ENCODE measurements around the gene PLA2G7. TPM values are rescaled to one million over a fixed set of nuclear protein-coding genes. Genes with fewer than 3 reads are reported as not detected.

Gene PLA2G7
- total and polyA plus RNA-seq, 8 donors, result 0.09 to 8.1 (median 0.18) TPM; not detected in 2

DNA sequence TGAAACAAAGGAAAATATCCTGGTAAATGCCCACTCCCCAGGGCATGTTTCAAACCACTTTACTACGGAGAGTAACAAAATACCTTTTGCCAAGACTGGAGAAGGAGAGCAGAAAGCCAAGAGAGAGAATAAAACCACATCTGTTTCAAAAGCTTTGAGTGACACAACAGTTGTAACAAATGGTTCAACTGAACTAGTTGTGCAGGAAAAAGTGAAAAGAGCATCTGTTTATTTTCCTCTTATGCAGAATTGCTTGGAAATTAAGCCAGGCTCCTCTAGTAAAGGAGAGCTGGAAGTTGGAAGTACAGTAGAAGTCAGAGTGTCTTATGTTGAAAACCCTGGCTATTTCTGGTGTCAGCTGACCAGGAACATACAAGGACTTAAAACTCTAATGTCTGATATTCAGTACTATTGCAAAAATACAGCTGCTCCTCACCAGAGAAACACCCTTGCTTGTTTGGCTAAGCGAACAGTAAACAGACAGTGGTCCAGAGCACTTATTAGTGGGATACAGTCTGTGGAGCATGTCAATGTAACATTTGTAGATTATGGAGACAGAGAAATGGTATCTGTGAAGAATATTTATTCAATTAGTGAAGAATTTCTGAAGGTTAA lies 44.9 kb downstream of the PLA2G7 start:
- FAIRE-seq, result no peak
- intact Hi-C loops (cut with DNase I), result no loop called here
- no peaks in the 10 kb centered on the region for H3K36me3 ChIP-seq
- TF ChIP-seq, protein P1, sequence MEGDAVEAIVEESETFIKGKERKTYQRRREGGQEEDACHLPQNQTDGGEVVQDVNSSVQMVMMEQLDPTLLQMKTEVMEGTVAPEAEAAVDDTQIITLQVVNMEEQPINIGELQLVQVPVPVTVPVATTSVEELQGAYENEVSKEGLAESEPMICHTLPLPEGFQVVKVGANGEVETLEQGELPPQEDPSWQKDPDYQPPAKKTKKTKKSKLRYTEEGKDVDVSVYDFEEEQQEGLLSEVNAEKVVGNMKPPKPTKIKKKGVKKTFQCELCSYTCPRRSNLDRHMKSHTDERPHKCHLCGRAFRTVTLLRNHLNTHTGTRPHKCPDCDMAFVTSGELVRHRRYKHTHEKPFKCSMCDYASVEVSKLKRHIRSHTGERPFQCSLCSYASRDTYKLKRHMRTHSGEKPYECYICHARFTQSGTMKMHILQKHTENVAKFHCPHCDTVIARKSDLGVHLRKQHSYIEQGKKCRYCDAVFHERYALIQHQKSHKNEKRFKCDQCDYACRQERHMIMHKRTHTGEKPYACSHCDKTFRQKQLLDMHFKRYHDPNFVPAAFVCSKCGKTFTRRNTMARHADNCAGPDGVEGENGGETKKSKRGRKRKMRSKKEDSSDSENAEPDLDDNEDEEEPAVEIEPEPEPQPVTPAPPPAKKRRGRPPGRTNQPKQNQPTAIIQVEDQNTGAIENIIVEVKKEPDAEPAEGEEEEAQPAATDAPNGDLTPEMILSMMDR (IDR thresholded peaks at IDR 0.05), result no peak
- H3K4me1 ChIP-seq, result no peaks in the 10 kb centered on the region
- H3K27ac ChIP-seq, result no peak overlapping the region
- WGBS, 2 donors, result 83 to 84% methylated on average over 2 of the region's 2 CpGs
- no peaks in the 10 kb centered on the region for H3K9me3 ChIP-seq
- H3K4me3 ChIP-seq, result no peak overlapping the region
- H3K27me3 ChIP-seq, result no peaks in the 10 kb centered on the region
- DNase-seq, result no peak
- ATAC-seq, result no peak

DNA sequence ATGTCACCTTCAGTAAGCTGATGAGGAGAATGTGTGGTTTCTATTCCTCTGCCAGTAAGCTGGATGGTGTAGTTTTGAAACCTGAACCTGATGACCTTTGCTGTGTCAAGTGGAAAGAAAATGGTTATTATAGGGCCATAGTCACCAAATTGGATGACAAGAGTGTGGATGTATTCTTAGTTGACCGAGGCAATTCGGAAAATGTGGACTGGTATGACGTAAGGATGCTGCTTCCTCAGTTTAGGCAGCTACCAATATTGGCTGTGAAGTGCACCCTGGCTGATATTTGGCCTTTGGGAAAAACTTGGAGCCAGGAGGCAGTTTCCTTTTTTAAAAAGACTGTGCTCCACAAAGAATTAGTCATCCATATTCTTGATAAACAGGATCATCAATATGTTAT lies 45.5 kb downstream of the PLA2G7 start:
- ATAC-seq, result no peak
- H3K36me3 ChIP-seq, result no peaks in the 10 kb centered on the region
- no peaks in the 10 kb centered on the region for H3K4me1 ChIP-seq
- WGBS, 2 donors, result 87% methylated on average over 3 of the region's 3 CpGs
- DNase-seq, result no peak
- no peaks in the 10 kb centered on the region for H3K27me3 ChIP-seq
- H3K27ac ChIP-seq, result no peak overlapping the region
- FAIRE-seq, result no peak
- intact Hi-C loops (cut with DNase I), result no loop called here
- no peak overlapping the region for H3K4me3 ChIP-seq
- H3K9me3 ChIP-seq, result no peaks in the 10 kb centered on the region
- TF ChIP-seq, protein P1 (IDR thresholded peaks at IDR 0.05), result no peak

DNA sequence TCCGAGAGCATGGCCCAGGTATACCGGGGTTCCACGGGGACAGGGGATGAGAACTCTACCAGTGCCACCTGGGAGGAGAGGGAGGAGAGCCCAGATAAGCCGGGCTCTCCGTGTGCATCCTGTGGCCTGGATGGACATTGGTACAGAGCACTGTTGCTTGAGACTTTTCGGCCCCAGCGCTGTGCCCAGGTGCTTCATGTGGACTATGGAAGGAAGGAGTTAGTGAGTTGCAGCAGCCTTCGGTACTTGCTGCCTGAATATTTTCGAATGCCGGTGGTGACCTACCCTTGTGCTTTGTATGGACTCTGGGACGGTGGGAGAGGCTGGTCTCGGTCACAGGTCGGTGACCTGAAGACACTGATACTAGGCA lies 46.2 kb downstream of the PLA2G7 start:
- no peak for DNase-seq
- TF ChIP-seq, protein P1 (IDR thresholded peaks at IDR 0.05), result no peak
- FAIRE-seq, result no peak
- Histone ChIP-seq H3K9me3 (no peaks in the 10 kb centered on the region), H3K27ac (no peak overlapping the region), H3K4me3 (no peak overlapping the region), H3K36me3 (no peaks in the 10 kb centered on the region), H3K4me1 (no peaks in the 10 kb centered on the region), H3K27me3 (no peaks in the 10 kb centered on the region)
- intact Hi-C loops (cut with DNase I), result no loop called here
- 93% methylated on average over 13 of the region's 13 CpGs for WGBS, 2 donors
- ATAC-seq, result no peak

DNA sequence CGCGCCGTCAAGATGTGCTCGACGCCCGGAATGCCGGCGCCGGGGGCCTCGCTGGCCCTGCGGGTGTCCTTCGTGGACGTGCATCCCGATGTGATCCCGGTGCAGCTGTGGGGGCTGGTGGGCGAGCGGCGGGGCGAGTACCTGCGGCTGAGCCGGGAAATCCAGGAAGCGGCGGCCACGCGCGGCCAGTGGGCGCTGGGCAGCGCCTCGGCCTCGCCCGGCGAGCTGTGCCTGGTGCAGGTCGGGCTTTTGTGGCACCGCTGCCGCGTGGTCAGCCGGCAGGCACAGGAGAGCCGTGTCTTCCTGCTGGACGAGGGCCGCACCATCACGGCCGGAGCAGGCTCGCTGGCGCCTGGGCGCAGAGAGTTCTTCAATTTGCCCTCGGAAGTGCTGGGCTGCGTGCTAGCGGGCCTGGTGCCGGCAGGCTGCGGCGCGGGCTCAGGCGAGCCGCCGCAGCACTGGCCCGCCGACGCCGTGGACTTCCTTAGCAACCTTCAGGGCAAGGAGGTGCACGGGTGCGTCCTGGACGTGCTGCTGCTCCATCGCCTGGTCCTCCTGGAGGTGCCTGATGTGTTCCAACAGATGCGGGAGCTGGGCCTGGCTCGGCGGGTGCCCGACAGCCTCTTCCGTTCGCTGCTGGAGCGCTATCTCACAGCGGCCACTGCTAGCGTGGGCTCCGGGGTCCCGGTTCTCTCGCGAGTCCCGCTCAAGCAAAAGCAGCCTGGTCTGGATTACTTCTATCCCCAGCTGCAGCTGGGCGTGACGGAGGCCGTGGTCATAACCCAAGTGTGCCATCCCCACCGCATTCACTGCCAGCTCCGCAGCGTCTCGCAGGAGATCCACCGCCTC lies 46.8 kb downstream of the PLA2G7 start:
- DNase-seq (peak in 1 of 6 donors; percentile 54), FAIRE-seq (no peak), ATAC-seq (no peak)
- Histone ChIP-seq H3K27me3 (no peaks in the 10 kb centered on the region), H3K4me3 (no peak overlapping the region), H3K9me3 (no peaks in the 10 kb centered on the region), H3K36me3 (no peaks in the 10 kb centered on the region), H3K27ac (no peak overlapping the region), H3K4me1 (no peaks in the 10 kb centered on the region)
- intact Hi-C loops (cut with DNase I), result no loop called here
- 91 to 93% methylated on average over 82 to 85 of the region's 85 CpGs for WGBS, 2 donors
- TF ChIP-seq, protein P1 (IDR thresholded peaks at IDR 0.05), result no peak

DNA sequence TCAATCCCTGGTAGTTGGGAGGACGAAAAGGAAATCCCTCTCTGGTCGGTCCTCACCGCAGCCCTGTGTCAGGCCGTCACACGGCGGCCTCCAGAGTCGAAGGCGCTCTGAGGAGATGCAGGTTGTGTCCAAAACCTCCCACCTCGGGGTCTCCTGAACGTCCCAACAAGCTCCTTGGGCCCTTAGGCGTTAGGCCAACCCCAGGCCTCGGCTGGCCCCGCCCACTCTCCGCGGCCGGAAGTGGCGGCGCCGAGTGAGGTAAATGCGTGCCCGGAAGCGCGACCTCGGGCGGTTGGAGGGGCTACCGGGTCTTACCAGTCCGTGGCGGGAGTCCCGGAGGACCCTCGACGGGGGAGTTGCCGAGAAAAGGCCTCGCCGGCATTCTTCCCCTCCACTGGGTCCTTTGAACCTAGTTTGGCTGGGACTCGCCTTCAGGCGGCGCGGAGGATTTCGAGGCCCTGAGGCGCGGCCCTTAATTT lies 47.5 kb downstream of the PLA2G7 start, which contains the start of gene TDRD6:
TDRD6 (plus strand) TSS at position 267 of the 479 bp plus-strand sequence. CDS start 244 bp downstream, outside the sequence.
- Histone ChIP-seq H3K36me3 (no peaks in the 10 kb centered on the region), H3K27ac (no peak within 1 kb of the TSS), H3K27me3 (no peaks in the 10 kb centered on the region), H3K4me1 (no peaks in the 10 kb centered on the region), H3K9me3 (no peaks in the 10 kb centered on the region), H3K4me3 (no peak within 1 kb of the TSS)
- intact Hi-C loops (cut with DNase I), result no loop called here
- FAIRE-seq (no peak), DNase-seq (peak in 1 of 6 donors; percentile 67), ATAC-seq (no peak)
- 79 to 88% methylated on average over 37 to 41 of the region's 41 CpGs for WGBS, 2 donors
- TF ChIP-seq, protein P1 (IDR thresholded peaks at IDR 0.05), result no peak
